ENCODE results near the gene GRID1. TPM values are rescaled to one million over a fixed set of nuclear protein-coding genes. Genes with fewer than 3 reads are reported as not detected.

Gene GRID1
- total and polyA plus RNA-seq, 10 of the 15 experiments (the other 5 are each of a cell fraction or from before 2014, with no cell fraction given): 0.04 to 0.62 (median 0.08) TPM; not detected in 5

DNA sequence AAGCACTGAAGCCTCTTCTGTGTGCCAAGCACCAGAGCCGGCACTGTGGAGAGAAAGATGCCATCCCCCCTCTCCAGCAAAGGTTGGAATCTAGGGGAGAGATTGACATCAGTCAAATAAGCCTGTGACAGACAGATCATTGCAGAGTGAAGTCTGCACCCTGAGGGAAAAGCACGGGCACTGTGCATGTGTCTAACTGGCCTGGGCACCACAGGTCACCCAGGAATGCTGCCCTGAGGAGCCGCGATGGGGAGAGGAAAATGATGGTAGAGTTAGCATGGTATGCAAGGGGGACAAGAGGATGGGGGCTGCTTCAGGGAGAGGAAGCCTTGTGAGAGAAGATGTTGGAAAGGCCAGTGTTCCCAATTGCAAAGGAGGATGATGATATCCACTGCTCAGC lies 261.0 kb downstream of the GRID1 start:
- Histone ChIP-seq H3K4me2 (ENCODE audit: control insufficient read depth, insufficient read depth) (no peak overlapping the region), H2AFZ (ENCODE audit: control insufficient read depth, low read depth, low read length) (no peak overlapping the region), H3K27me3 (replicated peaks in 1 of 2; ENCODE audit: control insufficient read depth in 2 of 2, insufficient read depth in 2 of 2, low read length in 1 of 2) (peaks cover 0 to 2% of the 10 kb centered on the region in 2 experiments; a peak in 3 of 4 replicates), H3K9ac (ENCODE audit: control insufficient read depth, insufficient read depth, low read length) (no peak overlapping the region), H3K4me1 (ENCODE audit: control insufficient read depth, insufficient read depth, low read length) (no peaks in the 10 kb centered on the region), H3K4me3 (no peak overlapping the region), H3K9me3 (replicated peaks; ENCODE audit: control insufficient read depth, insufficient read depth, low read length) (no peaks in the 10 kb centered on the region), H3K27ac (ENCODE audit: control insufficient read depth, insufficient read depth) (no peak overlapping the region), H4K20me1 (ENCODE audit: control insufficient read depth, insufficient read depth) (no peaks in the 10 kb centered on the region), H3K36me3 (ENCODE audit: control insufficient read depth in 2 of 2, insufficient read depth in 2 of 2, low read length in 1 of 2) (no peaks in the 10 kb centered on the region), H3K79me2 (ENCODE audit: control insufficient read depth, insufficient read depth, low read length) (no peaks in the 10 kb centered on the region)
- ChIA-PET SMC1A (ENCODE audit: uncharacterized antibody, unreplicated experiment) (no interaction called here), CTCF (interaction anchor here (1.6 kb wide), 1 partner anchor 13 kb away, joined by 3 read pairs; no protein-coding TSS in a partner anchor), RAD21 (ENCODE audit: unreplicated experiment) (no interaction called here), POLR2A (no interaction called here)
- WGBS (ENCODE audit: insufficient coverage, insufficient replicate concordance, low lambda C conversion rate, missing lambda C conversion rate): 11% methylated on average over 4 of the region's 4 CpGs
- DNase-seq (ENCODE audit: low read depth, low spot score): no peak
- ATAC-seq: no peak
- TF ChIP-seq SMAD1 (IDR thresholded peaks at IDR 0.05; ENCODE audit: low read depth, partially characterized antibody): no peak
- no peak for TF ChIP-seq CHD2 (IDR thresholded peaks at IDR 0.05; ENCODE audit: borderline replicate concordance, low read depth, low read length)
- TF ChIP-seq YBX1 (IDR thresholded peaks at IDR 0.05): no peak
- TF ChIP-seq, protein P1, sequence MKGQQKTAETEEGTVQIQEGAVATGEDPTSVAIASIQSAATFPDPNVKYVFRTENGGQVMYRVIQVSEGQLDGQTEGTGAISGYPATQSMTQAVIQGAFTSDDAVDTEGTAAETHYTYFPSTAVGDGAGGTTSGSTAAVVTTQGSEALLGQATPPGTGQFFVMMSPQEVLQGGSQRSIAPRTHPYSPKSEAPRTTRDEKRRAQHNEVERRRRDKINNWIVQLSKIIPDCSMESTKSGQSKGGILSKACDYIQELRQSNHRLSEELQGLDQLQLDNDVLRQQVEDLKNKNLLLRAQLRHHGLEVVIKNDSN (IDR thresholded peaks at IDR 0.05; ENCODE audit: borderline replicate concordance, extremely low read length, insufficient read depth, low read depth, low read length): no peak
- no peak for TF ChIP-seq MEF2B (IDR thresholded peaks at IDR 0.05; ENCODE audit: partially characterized antibody, poor library complexity, severe bottlenecking)
- TF ChIP-seq ZSCAN29 (IDR thresholded peaks at IDR 0.05): no peak
- no peak for TF ChIP-seq ZNF24 (IDR thresholded peaks at IDR 0.05)
- TF ChIP-seq HDGF (IDR thresholded peaks at IDR 0.05): no peak
- TF ChIP-seq STAT1 (conservative IDR thresholded peaks at IDR 0.05): no peak
- TF ChIP-seq EGR1 (IDR thresholded peaks at IDR 0.05; ENCODE audit: borderline replicate concordance in 1 of 2, low read depth in 2 of 2, low read length in 2 of 2): no peak
- TF ChIP-seq, protein P2, sequence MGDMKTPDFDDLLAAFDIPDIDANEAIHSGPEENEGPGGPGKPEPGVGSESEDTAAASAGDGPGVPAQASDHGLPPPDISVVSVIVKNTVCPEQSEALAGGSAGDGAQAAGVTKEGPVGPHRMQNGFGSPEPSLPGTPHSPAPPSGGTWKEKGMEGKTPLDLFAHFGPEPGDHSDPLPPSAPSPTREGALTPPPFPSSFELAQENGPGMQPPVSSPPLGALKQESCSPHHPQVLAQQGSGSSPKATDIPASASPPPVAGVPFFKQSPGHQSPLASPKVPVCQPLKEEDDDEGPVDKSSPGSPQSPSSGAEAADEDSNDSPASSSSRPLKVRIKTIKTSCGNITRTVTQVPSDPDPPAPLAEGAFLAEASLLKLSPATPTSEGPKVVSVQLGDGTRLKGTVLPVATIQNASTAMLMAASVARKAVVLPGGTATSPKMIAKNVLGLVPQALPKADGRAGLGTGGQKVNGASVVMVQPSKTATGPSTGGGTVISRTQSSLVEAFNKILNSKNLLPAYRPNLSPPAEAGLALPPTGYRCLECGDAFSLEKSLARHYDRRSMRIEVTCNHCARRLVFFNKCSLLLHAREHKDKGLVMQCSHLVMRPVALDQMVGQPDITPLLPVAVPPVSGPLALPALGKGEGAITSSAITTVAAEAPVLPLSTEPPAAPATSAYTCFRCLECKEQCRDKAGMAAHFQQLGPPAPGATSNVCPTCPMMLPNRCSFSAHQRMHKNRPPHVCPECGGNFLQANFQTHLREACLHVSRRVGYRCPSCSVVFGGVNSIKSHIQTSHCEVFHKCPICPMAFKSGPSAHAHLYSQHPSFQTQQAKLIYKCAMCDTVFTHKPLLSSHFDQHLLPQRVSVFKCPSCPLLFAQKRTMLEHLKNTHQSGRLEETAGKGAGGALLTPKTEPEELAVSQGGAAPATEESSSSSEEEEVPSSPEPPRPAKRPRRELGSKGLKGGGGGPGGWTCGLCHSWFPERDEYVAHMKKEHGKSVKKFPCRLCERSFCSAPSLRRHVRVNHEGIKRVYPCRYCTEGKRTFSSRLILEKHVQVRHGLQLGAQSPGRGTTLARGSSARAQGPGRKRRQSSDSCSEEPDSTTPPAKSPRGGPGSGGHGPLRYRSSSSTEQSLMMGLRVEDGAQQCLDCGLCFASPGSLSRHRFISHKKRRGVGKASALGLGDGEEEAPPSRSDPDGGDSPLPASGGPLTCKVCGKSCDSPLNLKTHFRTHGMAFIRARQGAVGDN (IDR thresholded peaks at IDR 0.05): no peak
- no peak for TF ChIP-seq TCF7 (IDR thresholded peaks at IDR 0.05; ENCODE audit: borderline replicate concordance)
- TF ChIP-seq SREBF2 (IDR thresholded peaks at IDR 0.05; ENCODE audit: low read length): no peak
- no peak for TF ChIP-seq MYC (IDR thresholded peaks at IDR 0.05; ENCODE audit: insufficient read depth, insufficient read length, insufficient replicate concordance, low read length, severe bottlenecking)
- no peak for TF ChIP-seq ATF2 (IDR thresholded peaks at IDR 0.05; ENCODE audit: low read length)
- TF ChIP-seq CHD1 (IDR thresholded peaks at IDR 0.05; ENCODE audit: low read depth, low read length): no peak
- TF ChIP-seq ZBED1 (IDR thresholded peaks at IDR 0.05; ENCODE audit: borderline replicate concordance): no peak
- no TSS peak for BruUV-seq (replicated peaks)
- in situ Hi-C loops (cut with MboI) (no loop called here), intact Hi-C loops (cut with micrococcal nuclease; ENCODE audit: unreplicated experiment) (no loop called here)
- no peak for FAIRE-seq
